GF-D8 (cell line): Measurements from ENCODE around the gene TACSTD2.
"Not testable (repeated sequence)": the region's sequence is repeated elsewhere in the genome, so short reads cannot be mapped to it uniquely, and the experiment has no call there.

ENCODE experiments used
- DNase-seq: peaks from one replicate; lab custom pipeline; 2025; lab: John Stamatoyannopoulos, UW

TACSTD2 gene

GRCh38 chr1:58563715-58564114 is 13.3 kb downstream of the TACSTD2 start:
- not testable (repeated sequence) for DNase-seq

GRCh38 chr1:58561633-58562032 is 15.4 kb downstream of the TACSTD2 start:
- DNase-seq = no peak

GRCh38 chr1:58555393-58555792 is 21.7 kb downstream of the TACSTD2 start:
- DNase-seq = no peak

- DNase-seq = no peak
Observed at GRCh38 chr1:58551186-58552140, 25.6 kb downstream of the TACSTD2 start.

GRCh38 chr1:58549291-58549690 is 27.8 kb downstream of the TACSTD2 start:
- DNase-seq = not testable (repeated sequence)

GRCh38 chr1:58548371-58548770 is 28.7 kb downstream of the TACSTD2 start:
- no peak for DNase-seq

GRCh38 chr1:58546520-58547308 is 30.3 kb downstream of the TACSTD2 start, which contains the start of gene OMA1:
Gene OMA1 (minus strand): TSS chr1:58546726. CDS start chr1:58539294, 7,432 bp downstream.
- DNase-seq = peak; percentile 91

GRCh38 chr1:58545591-58546519 is 31.2 kb downstream of the TACSTD2 start:
- peak; percentile 66 for DNase-seq

GRCh38 chr1:58543260-58543659 is 33.8 kb downstream of the TACSTD2 start:
- no peak for DNase-seq

GRCh38 chr1:58539553-58539952 is 37.5 kb downstream of the TACSTD2 start:
- no peak for DNase-seq

- no peak for DNase-seq
Observed at GRCh38 chr1:58538821-58539220, 38.2 kb downstream of the TACSTD2 start.

- not testable (repeated sequence) for DNase-seq
Observed at GRCh38 chr1:58531842-58532241, 45.2 kb downstream of the TACSTD2 start.

- DNase-seq = no peak
Observed at GRCh38 chr1:58529284-58529683, 47.8 kb downstream of the TACSTD2 start.

- DNase-seq = no peak
Observed at GRCh38 chr1:58528518-58528917, 48.5 kb downstream of the TACSTD2 start.
